ENCODE measurements around the gene SLC2A9.
A peak's percentile ranks its signal among the peaks of the same experiment; 100 is the strongest.
"Not testable (repeated sequence)": the region's sequence is repeated elsewhere in the genome, so short reads cannot be mapped to it uniquely, and the experiment has no call there.

The SLC2A9 gene

GRCh38 chr4:9812501-9813340 is 208.6 kb downstream of the SLC2A9 start:
- H3K9ac ChIP-seq (ENCODE audit: low read depth, low read length) = no peak overlapping the region
- H3K36me3 ChIP-seq (ENCODE audit: control insufficient read depth, insufficient read depth, low read length) = no peaks in the 10 kb centered on the region
- no peak overlapping the region for H3K4me3 ChIP-seq (ENCODE audit: low read depth, low read length)
- no peaks in the 10 kb centered on the region for H3K27me3 ChIP-seq (ENCODE audit: control insufficient read depth, insufficient read depth, low read length)
- H3K9me3 ChIP-seq (ENCODE audit: control insufficient read depth, insufficient read depth, low read length) = no peaks in the 10 kb centered on the region
- H3K4me1 ChIP-seq (ENCODE audit: control insufficient read depth, insufficient read depth, low read length) = no peaks in the 10 kb centered on the region

- Histone ChIP-seq H3K27me3 (ENCODE audit: control insufficient read depth, insufficient read depth, low read length) (no peaks in the 10 kb centered on the region), H3K9ac (ENCODE audit: low read depth, low read length) (no peak overlapping the region)
Measured at GRCh38 chr4:9811806-9812205, 209.5 kb downstream of the SLC2A9 start.

GRCh38 chr4:9808077-9808476 is 213.2 kb downstream of the SLC2A9 start:
- H3K9ac ChIP-seq (ENCODE audit: low read depth, low read length) = no peak overlapping the region
- no peak overlapping the region for H3K4me3 ChIP-seq (ENCODE audit: low read depth, low read length)
- no peaks in the 10 kb centered on the region for H3K27me3 ChIP-seq (ENCODE audit: control insufficient read depth, insufficient read depth, low read length)
- H3K9me3 ChIP-seq (ENCODE audit: control insufficient read depth, insufficient read depth, low read length) = no peaks in the 10 kb centered on the region
- no peaks in the 10 kb centered on the region for H3K36me3 ChIP-seq (ENCODE audit: control insufficient read depth, insufficient read depth, low read length)
- H3K4me1 ChIP-seq (ENCODE audit: control insufficient read depth, insufficient read depth, low read length) = no peaks in the 10 kb centered on the region

More at GRCh38 chr4:9811806-9812205, 209.5 kb downstream of the SLC2A9 start:
- no peaks in the 10 kb centered on the region for H3K9me3 ChIP-seq (ENCODE audit: control insufficient read depth, insufficient read depth, low read length)
- no peak overlapping the region for H3K4me3 ChIP-seq (ENCODE audit: low read depth, low read length)
- H3K4me1 ChIP-seq (ENCODE audit: control insufficient read depth, insufficient read depth, low read length) = no peaks in the 10 kb centered on the region
- H3K36me3 ChIP-seq (ENCODE audit: control insufficient read depth, insufficient read depth, low read length) = no peaks in the 10 kb centered on the region

GRCh38 chr4:9804918-9805317 is 216.4 kb downstream of the SLC2A9 start:
- Histone ChIP-seq H3K9ac (ENCODE audit: low read depth, low read length) (no peak overlapping the region), H3K4me3 (ENCODE audit: low read depth, low read length) (no peak overlapping the region), H3K9me3 (ENCODE audit: control insufficient read depth, insufficient read depth, low read length) (no peaks in the 10 kb centered on the region), H3K4me1 (ENCODE audit: control insufficient read depth, insufficient read depth, low read length) (no peaks in the 10 kb centered on the region), H3K36me3 (ENCODE audit: control insufficient read depth, insufficient read depth, low read length) (no peaks in the 10 kb centered on the region), H3K27me3 (ENCODE audit: control insufficient read depth, insufficient read depth, low read length) (no peaks in the 10 kb centered on the region)

- Histone ChIP-seq H3K4me1 (ENCODE audit: control insufficient read depth, insufficient read depth, low read length) (no peaks in the 10 kb centered on the region), H3K36me3 (ENCODE audit: control insufficient read depth, insufficient read depth, low read length) (no peaks in the 10 kb centered on the region), H3K9me3 (ENCODE audit: control insufficient read depth, insufficient read depth, low read length) (no peaks in the 10 kb centered on the region), H3K9ac (ENCODE audit: low read depth, low read length) (no peak overlapping the region), H3K4me3 (ENCODE audit: low read depth, low read length) (no peak overlapping the region), H3K27me3 (ENCODE audit: control insufficient read depth, insufficient read depth, low read length) (no peaks in the 10 kb centered on the region)
Measured at GRCh38 chr4:9800848-9801247, 220.4 kb downstream of the SLC2A9 start.

GRCh38 chr4:9796641-9797040 is 224.7 kb downstream of the SLC2A9 start:
- H3K4me3 ChIP-seq (ENCODE audit: low read depth, low read length); H3K36me3 ChIP-seq (ENCODE audit: control insufficient read depth, insufficient read depth, low read length); H3K4me1 ChIP-seq (ENCODE audit: control insufficient read depth, insufficient read depth, low read length); H3K9ac ChIP-seq (ENCODE audit: low read depth, low read length); H3K9me3 ChIP-seq (ENCODE audit: control insufficient read depth, insufficient read depth, low read length); H3K27me3 ChIP-seq (ENCODE audit: control insufficient read depth, insufficient read depth, low read length): not testable (repeated sequence)

GRCh38 chr4:9792381-9792780 is 228.9 kb downstream of the SLC2A9 start:
- H3K4me1 ChIP-seq (ENCODE audit: control insufficient read depth, insufficient read depth, low read length) = no peaks in the 10 kb centered on the region
- H3K27me3 ChIP-seq (ENCODE audit: control insufficient read depth, insufficient read depth, low read length) = no peaks in the 10 kb centered on the region
- H3K4me3 ChIP-seq (ENCODE audit: low read depth, low read length) = no peak overlapping the region
- H3K36me3 ChIP-seq (ENCODE audit: control insufficient read depth, insufficient read depth, low read length) = no peaks in the 10 kb centered on the region
- H3K9me3 ChIP-seq (ENCODE audit: control insufficient read depth, insufficient read depth, low read length) = no peaks in the 10 kb centered on the region
- H3K9ac ChIP-seq (ENCODE audit: low read depth, low read length) = no peak overlapping the region

- H3K4me1 ChIP-seq (ENCODE audit: control insufficient read depth, insufficient read depth, low read length); H3K9me3 ChIP-seq (ENCODE audit: control insufficient read depth, insufficient read depth, low read length); H3K9ac ChIP-seq (ENCODE audit: low read depth, low read length); H3K4me3 ChIP-seq (ENCODE audit: low read depth, low read length); H3K36me3 ChIP-seq (ENCODE audit: control insufficient read depth, insufficient read depth, low read length): not testable (repeated sequence)
- H3K27me3 ChIP-seq (ENCODE audit: control insufficient read depth, insufficient read depth, low read length) = peaks cover 26% of the 10 kb centered on the region
Measured at GRCh38 chr4:9785891-9786290, 235.4 kb downstream of the SLC2A9 start.

GRCh38 chr4:9782136-9782436 is 239.2 kb downstream of the SLC2A9 start:
- Histone ChIP-seq H3K4me3 (ENCODE audit: low read depth, low read length) (peak overlapping the region; percentile 39), H3K27me3 (ENCODE audit: control insufficient read depth, insufficient read depth, low read length) (peaks cover 40% of the 10 kb centered on the region), H3K9ac (ENCODE audit: low read depth, low read length) (no peak overlapping the region), H3K4me1 (ENCODE audit: control insufficient read depth, insufficient read depth, low read length) (no peaks in the 10 kb centered on the region), H3K36me3 (ENCODE audit: control insufficient read depth, insufficient read depth, low read length) (no peaks in the 10 kb centered on the region), H3K9me3 (ENCODE audit: control insufficient read depth, insufficient read depth, low read length) (no peaks in the 10 kb centered on the region)

- Histone ChIP-seq H3K36me3 (ENCODE audit: control insufficient read depth, insufficient read depth, low read length) (no peaks in the 10 kb centered on the region), H3K9ac (ENCODE audit: low read depth, low read length) (no peak within 1 kb of the TSS), H3K4me1 (ENCODE audit: control insufficient read depth, insufficient read depth, low read length) (no peaks in the 10 kb centered on the region), H3K9me3 (ENCODE audit: control insufficient read depth, insufficient read depth, low read length) (no peaks in the 10 kb centered on the region), H3K4me3 (ENCODE audit: low read depth, low read length) (peak within 1 kb of the TSS; percentile 39), H3K27me3 (ENCODE audit: control insufficient read depth, insufficient read depth, low read length) (peaks cover 40% of the 10 kb centered on the region)
Measured at GRCh38 chr4:9781343-9782135, 239.8 kb downstream of the SLC2A9 start, which contains the start of gene DRD5. Gene DRD5 (plus strand): TSS chr4:9781634. CDS start chr4:9782030, 396 bp downstream.

Data from iPS-15b (cell line).